NB4 (cell line): ENCODE data around the gene GPX2.
"Not testable (repeated sequence)": the region's sequence is repeated elsewhere in the genome, so short reads cannot be mapped to it uniquely, and the experiment has no call there.

Experiments
- DNase-seq: peaks from one replicate; pipeline ENCODE4 v3.0.0; 2010; ENCODE audit warnings: low read depth
- H3K4me3 ChIP-seq: one replicate; pipeline ENCODE4 v1.5.1; 2011; ENCODE audit warnings: mild to moderate bottlenecking, low read depth, low read length, moderate library complexity
- CTCF ChIP-seq: IDR thresholded peaks from one replicate; pipeline ENCODE4 v1.5.1; 2012; ENCODE audit warnings: low read depth, low read length
- MAX ChIP-seq: IDR thresholded peaks from 2 replicates; pipeline ENCODE4 v1.6.1; 2011; ENCODE audit warnings: low read depth, low read length
- MYC ChIP-seq: IDR thresholded peaks from 2 replicates; pipeline ENCODE4 v1.6.1; 2011; ENCODE audit warnings: low read depth, low read length
- POLR2A ChIP-seq: IDR thresholded peaks from 2 replicates; pipeline ENCODE4 v1.6.1; 2011; ENCODE audit warnings: mild to moderate bottlenecking; ENCODE audit not compliant: insufficient read length; ENCODE audit errors: extremely low read depth

The GPX2 gene

GRCh38 chr14:64919215-64919614 is 23.3 kb downstream of the GPX2 start:
- H3K4me3 ChIP-seq, result no peak overlapping the region
- no peak for DNase-seq
- TF ChIP-seq MAX (no peak), MYC (no peak), POLR2A (no peak), CTCF (no peak)

DNA sequence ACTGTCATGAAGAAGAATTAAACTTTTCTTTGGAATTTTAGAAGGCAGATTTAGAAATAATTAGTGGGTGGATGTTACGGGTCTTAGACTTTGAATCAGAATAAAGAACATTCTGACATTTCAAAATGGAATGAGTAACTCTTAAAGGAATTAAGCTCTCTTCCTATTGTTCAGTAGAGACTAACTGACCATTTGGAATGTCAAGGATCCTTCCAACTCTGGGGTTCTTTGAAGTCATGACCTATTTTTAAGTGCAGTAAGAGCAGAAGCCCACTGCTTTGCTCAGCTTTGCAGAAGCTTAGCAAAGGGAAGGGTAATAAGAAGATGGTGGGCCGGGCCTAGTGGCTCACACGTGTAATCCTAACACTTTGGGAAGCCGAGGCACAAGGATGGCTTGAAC is 24.3 kb downstream of the GPX2 start:
- H3K4me3 ChIP-seq, result no peak overlapping the region
- no peak for DNase-seq
- no peak for TF ChIP-seq MAX
- no peak for TF ChIP-seq CTCF
- TF ChIP-seq POLR2A, result no peak
- TF ChIP-seq MYC, result no peak

- TF ChIP-seq CTCF, result no peak
- no peak for TF ChIP-seq MAX
- no peak for TF ChIP-seq MYC
- TF ChIP-seq POLR2A, result no peak
- H3K4me3 ChIP-seq, result no peak overlapping the region
- peak; percentile 71 for DNase-seq
Observed at GRCh38 chr14:64915797-64916196, 26.7 kb downstream of the GPX2 start.

DNA sequence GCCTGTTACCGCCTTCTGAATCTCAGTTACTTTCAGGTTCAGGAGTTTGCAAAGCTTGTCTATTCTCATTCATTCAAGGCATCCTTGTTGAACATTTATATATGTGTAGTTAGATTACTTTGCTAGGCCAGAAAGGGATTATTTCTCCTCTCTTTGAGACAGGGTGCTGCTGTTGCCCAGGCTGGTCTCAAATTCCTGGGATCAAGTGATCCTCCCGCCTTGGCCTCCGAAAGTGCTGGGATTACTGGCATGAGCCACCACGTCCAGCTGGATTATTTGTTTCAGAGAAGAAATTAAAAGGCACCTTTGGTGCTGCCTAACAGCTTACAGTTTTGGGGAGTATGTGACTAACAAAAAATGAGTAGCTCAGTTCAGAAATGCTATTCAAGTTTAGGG is 27.5 kb downstream of the GPX2 start:
- no peak for DNase-seq
- H3K4me3 ChIP-seq, result peak overlapping the region; percentile 81
- no peak for TF ChIP-seq CTCF
- TF ChIP-seq MAX, result no peak
- TF ChIP-seq MYC, result no peak
- no peak for TF ChIP-seq POLR2A

DNA sequence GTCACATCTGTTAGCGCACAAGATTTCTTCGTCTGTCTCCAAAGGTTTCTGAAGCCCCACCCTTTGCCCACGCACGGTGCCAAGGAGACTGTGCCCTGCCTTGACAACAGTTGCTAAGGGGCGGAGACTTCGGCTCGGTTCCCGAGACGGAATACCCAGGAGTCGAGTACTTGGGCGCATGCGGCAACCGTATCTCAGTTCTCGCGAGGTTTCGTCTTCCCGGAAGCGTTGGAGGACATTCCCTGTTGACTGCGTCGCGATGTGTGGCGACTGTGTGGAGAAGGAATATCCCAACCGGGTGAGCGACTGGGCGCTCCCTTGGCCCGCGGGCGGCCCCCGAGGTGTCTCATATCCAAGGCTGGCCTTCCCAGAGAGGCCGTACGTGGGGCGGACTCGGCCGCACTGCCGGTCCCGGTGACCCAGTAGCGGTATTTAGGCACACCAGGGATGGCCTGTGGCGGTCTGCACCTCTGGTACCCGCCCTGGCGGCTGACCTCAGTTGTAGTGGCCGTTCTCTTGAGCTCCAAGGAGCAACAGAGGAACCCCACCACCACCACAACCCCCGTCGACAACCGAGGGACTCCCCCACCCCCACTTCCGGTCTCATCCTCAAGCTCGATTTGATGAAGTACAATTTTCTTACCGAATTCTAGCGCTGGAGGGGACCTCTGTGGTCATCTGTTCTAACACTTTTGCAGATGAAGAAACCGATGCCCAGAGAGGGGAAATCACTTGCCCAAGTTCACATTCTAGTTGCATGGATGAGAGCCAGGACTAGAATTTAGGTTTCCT is 28.1 kb downstream of the GPX2 start, which contains the start of gene CHURC1:
Gene CHURC1, plus strand, starts transcription at position 219 of the 792 bp plus-strand sequence. Its CDS starts 41 bp downstream, at position 260.
- peak within 1 kb of the TSS; percentile 81 for H3K4me3 ChIP-seq
- no peak for TF ChIP-seq CTCF
- peak; percentile 95 for TF ChIP-seq POLR2A
- peak; percentile 82 for TF ChIP-seq MYC
- TF ChIP-seq MAX, result peak; percentile 67

GRCh38 chr14:64913477-64913876 is 29.1 kb downstream of the GPX2 start:
- not testable (repeated sequence) for DNase-seq
- peak overlapping the region; percentile 81 for H3K4me3 ChIP-seq

More for the DNA sequence above, 28.1 kb downstream of the GPX2 start, which contains the start of gene CHURC1:
- DNase-seq, result peak; percentile 96
